Panc1 (cell line): ENCODE measurements around the gene TACO1.

Source experiments
- CTCF ChIP-seq: fragments of 450-650 bp; IDR thresholded peaks from 2 replicates; pipeline ENCODE4 v1.5.1; 2017; ENCODE audit warnings: mild to moderate bottlenecking
- POLR2AphosphoS5 ChIP-seq: IDR thresholded peaks from 2 replicates; pipeline ENCODE4 v1.6.1; 2012; ENCODE audit warnings: mild to moderate bottlenecking, low read depth, low read length, moderate library complexity

GRCh38 chr17:63578769-63579111 is 22.0 kb upstream of the TACO1 start:
- TF ChIP-seq CTCF = no peak
- no peak for TF ChIP-seq POLR2AphosphoS5
